ENCODE data around the gene SCUBE1.

SCUBE1 gene

DNA sequence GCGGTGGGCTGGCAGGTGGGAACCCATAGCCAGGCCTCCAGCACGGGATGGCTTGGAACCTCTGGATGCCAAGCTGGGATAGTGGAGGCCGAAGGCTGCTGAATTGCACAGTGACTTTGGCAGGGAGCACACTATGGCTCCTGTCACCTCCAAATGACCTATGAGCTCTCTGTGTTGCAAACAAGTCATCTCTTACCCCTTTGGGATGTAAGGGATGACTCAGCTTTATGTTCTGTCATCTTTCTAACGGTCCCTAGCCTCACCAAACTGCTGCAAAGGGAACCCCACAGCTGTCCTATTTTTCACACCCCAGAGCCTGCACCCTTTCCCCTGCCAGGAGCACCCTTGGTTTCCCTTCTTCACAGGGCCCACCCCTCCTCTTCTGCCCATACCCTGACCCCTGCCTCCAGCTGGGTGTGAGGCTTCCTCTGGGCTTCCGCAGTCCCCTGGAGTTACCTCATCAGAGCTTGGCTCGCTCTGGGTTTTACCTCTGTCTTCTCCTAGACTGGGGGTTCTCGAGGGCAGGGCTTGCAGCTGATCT is 2.7 kb upstream of the SCUBE1 start:
- Histone ChIP-seq H3K79me2 (ENCODE audit: insufficient read depth, low read length) (no peaks in the 10 kb centered on the region), H3K9ac (ENCODE audit: low read length) (no peak overlapping the region), H4K20me1 (ENCODE audit: insufficient read depth, low read length) (no peaks in the 10 kb centered on the region), H3K27ac (ENCODE audit: low read depth, low read length, poor library complexity, severe bottlenecking) (no peak overlapping the region), H3F3A (ENCODE audit: insufficient read depth, low read length) (no peaks in the 10 kb centered on the region), H3K4me1 (ENCODE audit: insufficient read depth, low read length, severe bottlenecking) (no peaks in the 10 kb centered on the region), H3K9me2 (ENCODE audit: low read depth, low read length) (no peaks in the 10 kb centered on the region), H3K9me3 (ENCODE audit: low read length) (no peaks in the 10 kb centered on the region), H2AFZ (ENCODE audit: low read length) (no peak overlapping the region), H3K4me2 (ENCODE audit: low read length) (no peak overlapping the region), H3K36me3 (ENCODE audit: insufficient read depth, low read length) (no peaks in the 10 kb centered on the region), H3K27me3 (ENCODE audit: insufficient read depth, low read length) (no peaks in the 10 kb centered on the region; the same call in 1 of the 2 replicates), H3K4me3 (ENCODE audit: low read depth, low read length, poor library complexity, severe bottlenecking) (no peak overlapping the region)
- TF ChIP-seq, protein P1, sequence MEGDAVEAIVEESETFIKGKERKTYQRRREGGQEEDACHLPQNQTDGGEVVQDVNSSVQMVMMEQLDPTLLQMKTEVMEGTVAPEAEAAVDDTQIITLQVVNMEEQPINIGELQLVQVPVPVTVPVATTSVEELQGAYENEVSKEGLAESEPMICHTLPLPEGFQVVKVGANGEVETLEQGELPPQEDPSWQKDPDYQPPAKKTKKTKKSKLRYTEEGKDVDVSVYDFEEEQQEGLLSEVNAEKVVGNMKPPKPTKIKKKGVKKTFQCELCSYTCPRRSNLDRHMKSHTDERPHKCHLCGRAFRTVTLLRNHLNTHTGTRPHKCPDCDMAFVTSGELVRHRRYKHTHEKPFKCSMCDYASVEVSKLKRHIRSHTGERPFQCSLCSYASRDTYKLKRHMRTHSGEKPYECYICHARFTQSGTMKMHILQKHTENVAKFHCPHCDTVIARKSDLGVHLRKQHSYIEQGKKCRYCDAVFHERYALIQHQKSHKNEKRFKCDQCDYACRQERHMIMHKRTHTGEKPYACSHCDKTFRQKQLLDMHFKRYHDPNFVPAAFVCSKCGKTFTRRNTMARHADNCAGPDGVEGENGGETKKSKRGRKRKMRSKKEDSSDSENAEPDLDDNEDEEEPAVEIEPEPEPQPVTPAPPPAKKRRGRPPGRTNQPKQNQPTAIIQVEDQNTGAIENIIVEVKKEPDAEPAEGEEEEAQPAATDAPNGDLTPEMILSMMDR (IDR thresholded peaks at IDR 0.05; ENCODE audit: low read length), result no peak
- TF ChIP-seq EZH2 (IDR thresholded peaks at IDR 0.05; ENCODE audit: borderline replicate concordance, low read length), result no peak

DNA sequence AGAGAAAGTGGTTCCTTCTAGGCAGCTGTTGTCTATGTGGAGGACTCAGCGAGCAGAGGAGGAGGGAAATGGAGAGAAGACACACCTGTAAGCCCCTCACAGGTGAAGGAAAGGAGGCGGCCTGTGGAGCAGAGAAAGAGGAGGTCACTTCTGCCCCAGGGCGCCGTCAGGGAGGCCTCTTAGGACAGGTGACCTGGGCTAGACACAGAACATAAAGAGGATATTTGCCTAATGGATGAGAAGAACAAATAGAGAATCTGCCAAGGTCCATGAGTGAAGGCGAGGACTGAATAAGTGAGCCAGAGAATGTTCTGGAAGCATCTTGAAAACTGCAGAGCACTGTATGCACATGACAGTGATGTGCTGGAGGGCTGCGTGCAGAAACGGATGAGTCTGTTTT is 2.2 kb upstream of the SCUBE1 start:
- Histone ChIP-seq H3K4me2 (ENCODE audit: low read length) (no peak overlapping the region), H3K4me1 (ENCODE audit: insufficient read depth, low read length, severe bottlenecking) (no peaks in the 10 kb centered on the region), H3K9me3 (ENCODE audit: low read length) (no peaks in the 10 kb centered on the region), H3K4me3 (ENCODE audit: low read depth, low read length, poor library complexity, severe bottlenecking) (no peak overlapping the region), H3F3A (ENCODE audit: insufficient read depth, low read length) (no peaks in the 10 kb centered on the region), H2AFZ (ENCODE audit: low read length) (no peak overlapping the region), H3K27ac (ENCODE audit: low read depth, low read length, poor library complexity, severe bottlenecking) (no peak overlapping the region), H3K36me3 (ENCODE audit: insufficient read depth, low read length) (no peaks in the 10 kb centered on the region), H3K27me3 (ENCODE audit: insufficient read depth, low read length) (no peaks in the 10 kb centered on the region; the same call in 1 of the 2 replicates), H4K20me1 (ENCODE audit: insufficient read depth, low read length) (no peaks in the 10 kb centered on the region), H3K79me2 (ENCODE audit: insufficient read depth, low read length) (no peaks in the 10 kb centered on the region), H3K9me2 (ENCODE audit: low read depth, low read length) (no peaks in the 10 kb centered on the region), H3K9ac (ENCODE audit: low read length) (no peak overlapping the region)
- TF ChIP-seq EZH2 (IDR thresholded peaks at IDR 0.05; ENCODE audit: borderline replicate concordance, low read length), result no peak
- TF ChIP-seq, protein P1 (IDR thresholded peaks at IDR 0.05; ENCODE audit: low read length), result no peak

DNA sequence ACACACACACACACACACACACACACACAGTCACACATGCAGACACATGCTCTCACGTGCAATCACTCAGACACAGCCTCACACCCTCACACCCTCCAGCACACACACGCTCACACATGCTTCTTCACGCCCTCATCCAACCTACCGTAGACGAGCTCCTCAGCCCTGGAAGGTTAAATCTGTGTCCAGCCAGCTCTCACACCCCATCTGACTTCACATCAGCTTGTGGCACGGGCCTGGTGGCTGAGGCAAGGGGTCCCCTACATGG is 1.3 kb upstream of the SCUBE1 start:
- H3K9ac ChIP-seq (ENCODE audit: low read length), result no peak overlapping the region
- H3K36me3 ChIP-seq (ENCODE audit: insufficient read depth, low read length), result no peaks in the 10 kb centered on the region

More for the DNA sequence above, 1.3 kb upstream of the SCUBE1 start:
- no peaks in the 10 kb centered on the region for H3K4me1 ChIP-seq (ENCODE audit: insufficient read depth, low read length, severe bottlenecking)
- H3K27ac ChIP-seq (ENCODE audit: low read depth, low read length, poor library complexity, severe bottlenecking), result no peak overlapping the region
- H3K9me2 ChIP-seq (ENCODE audit: low read depth, low read length), result no peaks in the 10 kb centered on the region
- no peaks in the 10 kb centered on the region for H3K79me2 ChIP-seq (ENCODE audit: insufficient read depth, low read length)
- no peaks in the 10 kb centered on the region for H4K20me1 ChIP-seq (ENCODE audit: insufficient read depth, low read length)
- TF ChIP-seq, protein P1 (IDR thresholded peaks at IDR 0.05; ENCODE audit: low read length), result no peak
- no peak for TF ChIP-seq EZH2 (IDR thresholded peaks at IDR 0.05; ENCODE audit: borderline replicate concordance, low read length)
- no peak overlapping the region for H3K4me3 ChIP-seq (ENCODE audit: low read depth, low read length, poor library complexity, severe bottlenecking)
- no peaks in the 10 kb centered on the region for H3K9me3 ChIP-seq (ENCODE audit: low read length)
- H3K27me3 ChIP-seq (ENCODE audit: insufficient read depth, low read length), result no peaks in the 10 kb centered on the region; the same call in 1 of the 2 replicates
- no peak overlapping the region for H3K4me2 ChIP-seq (ENCODE audit: low read length)
- H3F3A ChIP-seq (ENCODE audit: insufficient read depth, low read length), result no peaks in the 10 kb centered on the region
- H2AFZ ChIP-seq (ENCODE audit: low read length), result no peak overlapping the region

Measured in OCI-LY1 (cell line).